Osteocyte (in vitro differentiated cells): ENCODE data around the gene FBXL16. TPM values are rescaled to one million over a fixed set of nuclear protein-coding genes. Genes with fewer than 3 reads are reported as not detected.

ENCODE experiments used
- DNase-seq: peaks from one replicate; pipeline ENCODE4 v3.0.0; 2021; ENCODE audit warnings: mixed read lengths; ENCODE audit not compliant: unreplicated experiment; ENCODE audit errors: extremely low spot score
- H3K27ac Mint-ChIP-seq: one replicate; pipeline ENCODE4 v1.8.0; 2021; ENCODE audit warnings: mild to moderate bottlenecking, mixed read lengths; ENCODE audit not compliant: unreplicated experiment
- H3K27me3 Mint-ChIP-seq: one replicate; pipeline ENCODE4 v1.8.0; 2021; ENCODE audit warnings: mixed read lengths; ENCODE audit not compliant: unreplicated experiment
- H3K36me3 Mint-ChIP-seq: one replicate; pipeline ENCODE4 v1.8.0; 2021; ENCODE audit warnings: mixed read lengths; ENCODE audit not compliant: unreplicated experiment
- H3K4me1 Mint-ChIP-seq: one replicate; pipeline ENCODE4 v1.8.0; 2021; ENCODE audit warnings: mixed read lengths; ENCODE audit not compliant: unreplicated experiment
- H3K4me3 Mint-ChIP-seq: one replicate; pipeline ENCODE4 v1.8.0; 2021; ENCODE audit warnings: mild to moderate bottlenecking, moderate library complexity, mixed read lengths; ENCODE audit not compliant: unreplicated experiment
- H3K9me3 Mint-ChIP-seq: one replicate; pipeline ENCODE4 v1.8.0; 2021; ENCODE audit warnings: mixed read lengths; ENCODE audit not compliant: unreplicated experiment
- total RNA-seq: library from RNA; stranded (reverse); gene quantifications from 2 replicates; pipeline ENCODE4 v1.2.1, GENCODE V29; 2021
- TF ChIP-seq, protein P1 (sequence below): fragments of 200-600 bp; sonication (generic); IDR thresholded peaks from 2 replicates; pipeline ENCODE4 v1.5.0; 2021; ENCODE audit warnings: antibody characterized with exemption, mild to moderate bottlenecking, moderate library complexity

FBXL16 gene
- total RNA-seq, 1 donor from 2014 or later: 0.32 TPM

DNA sequence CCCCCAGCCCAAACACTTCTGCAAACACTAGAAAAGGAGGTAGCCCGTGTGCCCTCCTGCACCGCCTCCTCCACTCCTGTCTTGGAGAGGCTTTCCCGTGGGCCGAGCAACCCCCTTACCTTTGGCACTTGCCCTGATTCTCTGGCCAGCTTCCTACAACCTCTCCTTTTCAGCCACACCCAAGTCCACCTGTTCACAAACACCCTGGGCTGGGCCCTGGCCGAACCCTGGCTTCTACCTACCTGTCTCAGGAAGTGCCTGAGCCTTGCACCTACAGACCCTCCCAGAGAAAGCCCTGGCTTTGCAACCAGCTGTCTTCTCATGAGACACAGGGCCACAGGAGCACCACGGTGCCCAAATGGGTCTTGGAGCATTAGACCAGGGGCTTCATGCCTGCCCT is 13.3 kb upstream of the FBXL16 start:
- TF ChIP-seq, protein P1, sequence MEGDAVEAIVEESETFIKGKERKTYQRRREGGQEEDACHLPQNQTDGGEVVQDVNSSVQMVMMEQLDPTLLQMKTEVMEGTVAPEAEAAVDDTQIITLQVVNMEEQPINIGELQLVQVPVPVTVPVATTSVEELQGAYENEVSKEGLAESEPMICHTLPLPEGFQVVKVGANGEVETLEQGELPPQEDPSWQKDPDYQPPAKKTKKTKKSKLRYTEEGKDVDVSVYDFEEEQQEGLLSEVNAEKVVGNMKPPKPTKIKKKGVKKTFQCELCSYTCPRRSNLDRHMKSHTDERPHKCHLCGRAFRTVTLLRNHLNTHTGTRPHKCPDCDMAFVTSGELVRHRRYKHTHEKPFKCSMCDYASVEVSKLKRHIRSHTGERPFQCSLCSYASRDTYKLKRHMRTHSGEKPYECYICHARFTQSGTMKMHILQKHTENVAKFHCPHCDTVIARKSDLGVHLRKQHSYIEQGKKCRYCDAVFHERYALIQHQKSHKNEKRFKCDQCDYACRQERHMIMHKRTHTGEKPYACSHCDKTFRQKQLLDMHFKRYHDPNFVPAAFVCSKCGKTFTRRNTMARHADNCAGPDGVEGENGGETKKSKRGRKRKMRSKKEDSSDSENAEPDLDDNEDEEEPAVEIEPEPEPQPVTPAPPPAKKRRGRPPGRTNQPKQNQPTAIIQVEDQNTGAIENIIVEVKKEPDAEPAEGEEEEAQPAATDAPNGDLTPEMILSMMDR: no peak
- no peak for DNase-seq
- Mint-ChIP-seq H3K9me3 (no peaks in the 10 kb centered on the region), H3K4me1 (peaks cover 27% of the 10 kb centered on the region), H3K27me3 (no peaks in the 10 kb centered on the region), H3K27ac (no peak overlapping the region), H3K4me3 (no peak overlapping the region), H3K36me3 (no peaks in the 10 kb centered on the region)

DNA sequence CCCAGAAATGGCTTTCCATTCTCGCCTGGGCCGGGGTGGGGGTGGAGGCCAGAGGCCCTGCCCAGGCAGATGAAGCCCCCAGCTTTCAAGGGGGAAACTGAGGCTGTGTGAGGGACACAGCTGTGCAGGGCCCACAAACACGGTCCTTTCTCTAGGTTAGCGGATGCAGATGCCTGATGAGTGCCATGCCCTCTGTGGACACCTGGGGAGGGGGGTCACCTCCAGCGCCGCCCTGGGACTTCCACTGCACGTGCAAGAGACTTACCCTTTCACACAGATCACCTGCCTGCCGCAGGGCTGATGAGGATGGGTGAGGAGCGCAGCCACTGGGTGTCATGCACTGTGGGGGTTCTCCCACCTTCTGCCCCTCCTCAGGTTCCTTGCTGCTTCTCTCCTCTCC is 12.8 kb upstream of the FBXL16 start:
- TF ChIP-seq, protein P1: no peak
- no peak for DNase-seq
- H3K27me3 Mint-ChIP-seq: no peaks in the 10 kb centered on the region
- H3K4me3 Mint-ChIP-seq: no peak overlapping the region
- H3K27ac Mint-ChIP-seq: no peak overlapping the region
- peaks cover 30% of the 10 kb centered on the region for H3K4me1 Mint-ChIP-seq
- H3K9me3 Mint-ChIP-seq: no peaks in the 10 kb centered on the region
- no peaks in the 10 kb centered on the region for H3K36me3 Mint-ChIP-seq

DNA sequence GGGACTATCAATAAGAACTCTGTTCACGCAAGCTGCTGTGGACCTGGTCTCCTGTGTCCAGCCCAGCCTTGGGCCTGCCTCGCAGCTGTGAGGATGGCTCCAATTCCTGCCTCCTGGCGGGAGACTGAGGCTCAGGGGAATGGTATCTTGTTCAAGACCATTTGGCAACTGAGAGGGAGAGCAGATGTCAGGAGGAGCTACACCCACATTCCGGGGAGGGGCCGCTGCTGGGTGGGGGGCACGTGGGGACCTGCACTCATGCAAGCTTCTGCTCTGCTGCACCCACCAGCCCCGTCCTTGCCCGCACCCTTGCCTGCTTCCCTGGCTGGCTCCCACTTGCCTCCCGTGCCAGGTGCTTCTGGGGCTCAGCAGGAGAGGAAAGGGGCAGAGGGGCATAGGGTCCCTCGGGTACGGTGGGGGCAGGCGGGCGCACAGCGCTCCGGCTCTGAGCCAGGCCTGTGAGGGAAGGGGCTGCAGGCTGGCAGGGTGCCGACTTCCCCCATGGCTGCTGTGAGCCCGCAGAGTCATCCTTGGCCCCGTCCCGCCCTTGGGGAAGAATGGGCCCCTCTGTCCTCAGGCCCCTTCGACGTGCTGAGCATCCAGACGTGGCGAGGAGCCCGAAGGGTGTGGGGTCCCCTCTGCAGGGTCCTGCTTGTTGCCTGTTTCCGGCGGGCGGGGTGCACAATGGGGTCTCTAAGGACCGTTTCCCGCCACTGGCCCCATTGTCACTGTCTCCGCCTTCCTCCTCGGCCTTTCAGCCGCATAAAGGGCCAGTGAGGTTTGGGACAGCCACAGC is 12.0 kb upstream of the FBXL16 start:
- H3K9me3 Mint-ChIP-seq: no peaks in the 10 kb centered on the region
- TF ChIP-seq, protein P1: no peak
- DNase-seq: no peak
- no peak overlapping the region for H3K27ac Mint-ChIP-seq
- no peaks in the 10 kb centered on the region for H3K36me3 Mint-ChIP-seq
- peaks cover 32% of the 10 kb centered on the region for H3K4me1 Mint-ChIP-seq
- no peaks in the 10 kb centered on the region for H3K27me3 Mint-ChIP-seq
- no peak overlapping the region for H3K4me3 Mint-ChIP-seq

DNA sequence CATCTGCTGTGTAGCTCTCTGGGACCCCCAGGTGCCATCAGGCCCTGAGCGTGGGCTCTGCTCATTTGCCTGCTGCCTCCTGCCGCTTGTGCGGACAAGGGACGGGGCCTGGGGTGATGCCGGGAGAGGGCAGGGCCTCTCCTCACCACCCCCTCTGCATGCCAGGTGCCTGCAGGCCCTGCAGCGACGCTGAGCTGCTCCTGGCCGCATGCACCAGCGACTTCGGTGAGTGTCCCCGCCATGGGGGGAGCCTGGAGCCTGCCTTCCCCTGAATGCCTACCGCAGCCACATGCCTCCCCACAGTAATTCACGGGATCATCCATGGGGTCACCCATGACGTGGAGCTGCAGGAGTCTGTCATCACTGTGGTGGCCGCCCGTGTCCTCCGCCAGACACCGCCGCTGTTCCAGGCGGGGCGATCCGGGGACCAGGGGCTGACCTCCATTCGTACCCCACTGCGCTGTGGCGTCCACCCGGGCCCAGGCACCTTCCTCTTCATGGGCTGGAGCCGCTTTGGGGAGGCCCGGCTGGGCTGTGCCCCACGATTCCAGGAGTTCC is 11.2 kb upstream of the FBXL16 start:
- DNase-seq: no peak
- Mint-ChIP-seq H3K9me3 (no peaks in the 10 kb centered on the region), H3K4me1 (peaks cover 32% of the 10 kb centered on the region), H3K27ac (no peak overlapping the region), H3K36me3 (no peaks in the 10 kb centered on the region), H3K27me3 (no peaks in the 10 kb centered on the region), H3K4me3 (peak overlapping the region; percentile 67)
- TF ChIP-seq, protein P1: no peak

DNA sequence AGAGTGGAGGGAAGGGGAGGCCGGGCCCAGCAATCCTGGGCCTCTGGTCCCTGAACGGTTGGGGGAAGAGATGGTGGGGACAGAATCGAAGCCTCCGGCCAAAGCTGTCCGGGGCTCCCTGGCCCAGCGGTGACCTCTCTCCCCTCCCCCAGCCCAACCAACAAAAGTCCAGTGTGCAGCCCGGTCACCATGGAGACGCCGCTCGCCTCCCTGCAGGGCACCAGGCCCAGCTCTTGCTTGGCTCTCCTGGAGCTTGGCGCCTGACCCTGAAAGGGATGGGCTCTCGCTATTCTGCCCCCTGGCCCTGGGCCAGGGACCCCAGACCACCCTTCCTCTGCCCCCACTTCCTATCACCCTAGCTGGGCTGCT is 10.6 kb upstream of the FBXL16 start:
- peak overlapping the region; percentile 67 for H3K4me3 Mint-ChIP-seq
- DNase-seq: no peak

More for the DNA sequence above, 10.6 kb upstream of the FBXL16 start:
- TF ChIP-seq, protein P1: no peak
- peaks cover 37% of the 10 kb centered on the region for H3K4me1 Mint-ChIP-seq
- H3K9me3 Mint-ChIP-seq: no peaks in the 10 kb centered on the region
- no peaks in the 10 kb centered on the region for H3K27me3 Mint-ChIP-seq
- H3K27ac Mint-ChIP-seq: peak overlapping the region; percentile 14
- no peaks in the 10 kb centered on the region for H3K36me3 Mint-ChIP-seq
